GM18951 (cell line): ENCODE data around the gene PRPF19.
A peak's percentile ranks its signal among the peaks of the same experiment; 100 is the strongest.

Source experiments
- POLR2A ChIP-seq: IDR thresholded peaks from 4 replicates; pipeline ENCODE4 v1.6.1; 2011; ENCODE audit warnings: mild to moderate bottlenecking; ENCODE audit not compliant: insufficient read length, insufficient read depth; ENCODE audit errors: extremely low read depth
- in situ Hi-C: fragments of 300-500 bp; cut with MboI; formaldehyde crosslinking; loops from one replicate; pipeline ENCODE4 v1.12.0; 2022; ENCODE audit warnings: low sequenced_read_pairs, mixed read lengths, inconsistent platforms; ENCODE audit not compliant: unreplicated experiment

PRPF19 gene

DNA sequence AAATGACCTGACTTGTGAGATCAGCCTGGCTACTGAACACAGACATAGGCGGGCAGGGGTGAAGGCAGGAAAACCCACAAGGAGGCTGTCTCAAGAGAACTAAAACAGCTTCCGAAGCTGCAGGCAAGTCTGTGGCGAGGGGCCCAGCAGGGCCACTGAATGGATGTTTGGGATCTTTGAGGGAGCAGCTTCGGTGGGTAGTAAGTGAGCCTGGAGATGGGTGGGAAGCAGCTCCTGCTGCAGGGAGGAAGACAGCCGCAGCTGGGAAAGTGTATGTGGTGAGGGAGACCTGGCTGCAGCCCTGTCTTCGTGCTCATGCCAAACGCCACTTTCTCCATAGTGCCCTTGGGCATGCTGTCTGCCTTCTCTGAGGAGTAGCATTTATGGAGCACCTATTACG lies 61.0 kb downstream of the PRPF19 start:
- TF ChIP-seq POLR2A: no peak
- in situ Hi-C loops: no loop called here

DNA sequence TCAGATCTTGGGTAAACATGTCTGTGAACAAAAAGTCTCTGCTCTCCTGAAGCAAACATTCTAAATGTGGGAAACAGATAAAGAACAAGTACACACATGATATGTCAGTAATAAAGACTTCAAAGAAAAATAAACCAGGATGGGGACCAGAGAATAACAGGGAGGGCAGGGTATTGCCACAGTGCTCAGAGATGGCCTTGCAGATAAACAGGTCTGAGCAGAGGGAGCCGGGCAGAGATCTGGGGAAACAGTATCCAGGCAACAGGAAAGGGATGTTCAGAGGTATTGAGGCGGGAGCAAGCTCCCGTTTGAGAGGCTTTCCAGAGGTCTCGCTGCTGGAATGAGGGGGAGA lies 61.5 kb downstream of the PRPF19 start:
- TF ChIP-seq POLR2A: no peak
- in situ Hi-C loops: no loop called here

GRCh38 chr11:60844045-60844869 lies 62.1 kb downstream of the PRPF19 start:
- no peak for TF ChIP-seq POLR2A
- in situ Hi-C loops: no loop called here

GRCh38 chr11:60842668-60843600 lies 63.5 kb downstream of the PRPF19 start:
- TF ChIP-seq POLR2A: no peak

DNA sequence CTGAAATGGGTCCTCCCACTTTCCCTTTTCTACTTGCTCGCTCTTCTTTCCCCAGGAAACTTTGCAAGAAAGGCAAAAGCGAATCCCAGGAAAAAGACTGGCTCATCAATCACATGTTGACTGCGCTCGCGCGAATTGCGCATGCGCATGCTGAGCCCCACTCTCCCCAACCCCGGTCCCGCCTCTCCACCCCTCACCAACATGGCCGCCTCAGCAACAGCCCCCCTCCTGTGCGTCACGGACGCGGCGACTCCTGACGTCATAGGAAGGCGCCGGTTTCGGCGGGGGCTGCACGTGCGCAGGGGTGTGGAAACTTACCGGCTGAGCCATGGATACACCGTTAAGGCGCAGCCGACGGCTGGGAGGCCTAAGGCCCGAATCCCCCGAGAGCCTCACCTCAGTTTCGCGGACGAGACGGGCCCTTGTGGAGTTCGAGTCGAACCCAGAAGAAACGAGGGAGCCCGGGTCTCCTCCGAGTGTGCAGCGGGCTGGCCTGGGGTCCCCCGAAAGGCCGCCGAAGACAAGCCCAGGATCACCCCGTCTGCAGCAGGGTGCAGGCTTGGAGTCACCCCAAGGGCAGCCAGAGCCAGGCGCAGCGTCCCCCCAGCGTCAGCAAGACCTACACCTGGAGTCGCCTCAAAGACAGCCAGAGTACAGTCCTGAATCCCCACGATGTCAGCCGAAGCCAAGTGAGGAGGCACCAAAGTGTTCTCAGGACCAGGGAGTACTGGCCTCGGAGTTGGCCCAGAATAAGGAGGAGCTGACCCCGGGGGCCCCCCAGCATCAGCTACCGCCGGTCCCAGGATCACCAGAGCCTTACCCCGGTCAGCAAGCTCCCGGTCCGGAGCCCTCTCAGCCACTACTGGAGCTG lies 64.4 kb downstream of the PRPF19 start, which contains the start of gene CCDC86:
CCDC86 (plus strand) TSS at position 317 of the 871 bp plus-strand sequence; CDS start at position 329, 12 bp downstream.
- peak; percentile 66 for TF ChIP-seq POLR2A
- in situ Hi-C loops: no loop called here

More at GRCh38 chr11:60842668-60843600, 63.5 kb downstream of the PRPF19 start:
- in situ Hi-C loops: no loop called here
